B cell (primary cell): ENCODE data around the gene POU3F3. TPM values are rescaled to one million over a fixed set of nuclear protein-coding genes. Genes with fewer than 3 reads are reported as not detected.

Experiments used
- ATAC-seq: fragments of 200-7000 bp; cut with Tn5 transposase; one replicate; pipeline ENCODE4 v1.10.0; 2021; ENCODE audit warnings: low read depth, mild to moderate bottlenecking, moderate number of reproducible peaks, moderate library complexity
- CTCF ChIA-PET: fragments of 350-600 bp; sonication (Branson Sonifier 250); formaldehyde crosslinking; loops from one replicate; lab custom pipeline; 2021; ENCODE audit warnings: antibody characterized with exemption, inconsistent platforms; lab: Charles Lee
- POLR2A ChIA-PET: fragments of 350-600 bp; sonication (Branson Sonifier 250); formaldehyde crosslinking; loops from one replicate; lab custom pipeline; 2021; ENCODE audit warnings: antibody characterized with exemption; lab: Charles Lee
- DNase-seq: peaks from one replicate; pipeline ENCODE4 v3.0.0; 2013
- H2AFZ ChIP-seq: 2 replicates; pipeline ENCODE4 v1.6.1; 2012; ENCODE audit warnings: mild to moderate bottlenecking, low read depth, low read length; ENCODE audit not compliant: insufficient read depth, poor library complexity, severe bottlenecking
- H3K27ac ChIP-seq, 2 donors: 1 replicate in 1 of 2; 2 replicates in 1 of 2; pipeline ENCODE4 v1.5.1; 2012 to 2013; ENCODE audit warnings: low read length in 2 of 2, mild to moderate bottlenecking in 2 of 2, moderate library complexity in 1 of 2
- H3K27me3 ChIP-seq, 4 experiments: fragments of 200-600 bp in 1 of 4; sonication (generic) in 1 of 4; replicated peaks in 1 of 4; 1 replicate in 2 of 4; 2 replicates in 2 of 4; pipeline versions ENCODE4 v1.6.1 to v1.7.0; 2013 to 2016; ENCODE audit warnings: low read length in 3 of 4, mild to moderate bottlenecking in 2 of 4, mixed read lengths in 1 of 4, moderate library complexity in 1 of 4; ENCODE audit not compliant: insufficient read depth in 4 of 4, control insufficient read depth in 3 of 4; ENCODE audit errors: control extremely low read depth in 1 of 4
- H3K36me3 ChIP-seq, 2 experiments: replicated peaks in 1 of 2; 1 replicate in 1 of 2; 2 replicates in 1 of 2; pipeline versions ENCODE4 v1.6.1 to v1.7.1; 2013; ENCODE audit warnings: low read length in 1 of 2; ENCODE audit not compliant: insufficient read depth in 2 of 2, control insufficient read depth in 1 of 2; ENCODE audit errors: control extremely low read depth in 1 of 2, extremely low read depth in 1 of 2
- H3K4me1 ChIP-seq, 2 donors: fragments of 200-600 bp in 1 of 2; sonication (generic) in 1 of 2; 1 replicate in 1 of 2; 2 replicates in 1 of 2; pipeline versions ENCODE4 v1.5.1 to v1.6.1; 2013 to 2017; ENCODE audit warnings: low read length in 2 of 2; ENCODE audit not compliant: control insufficient read depth in 2 of 2, insufficient read depth in 2 of 2
- H3K4me2 ChIP-seq: replicated peaks from 2 replicates; pipeline ENCODE3; 2012; ENCODE audit warnings: mild to moderate bottlenecking, low read depth, low read length; ENCODE audit not compliant: poor library complexity, severe bottlenecking
- H3K4me3 ChIP-seq, 5 experiments: fragments of 200-600 bp in 1 of 5; sonication (generic) in 1 of 5; 1 replicate in 3 of 5; 2 replicates in 2 of 5; pipeline versions ENCODE4 v1.5.1 to v1.7.0; 2011 to 2016; ENCODE audit warnings: low read length in 4 of 5, mild to moderate bottlenecking in 4 of 5, low read depth in 2 of 5, control low read depth in 1 of 5, moderate library complexity in 1 of 5; ENCODE audit not compliant: insufficient read depth in 1 of 5; ENCODE audit errors: control extremely low read depth in 1 of 5, extremely low read depth in 1 of 5
- H3K79me2 ChIP-seq: fragments of 200-600 bp; sonication (generic); one replicate; pipeline ENCODE4 v1.6.0; 2016; ENCODE audit warnings: low read length; ENCODE audit not compliant: control insufficient read depth, insufficient read depth
- H3K9ac ChIP-seq: fragments of 200-600 bp; sonication (generic); 2 replicates; pipeline ENCODE4 v1.6.1; 2017; ENCODE audit warnings: mild to moderate bottlenecking, low read length, moderate library complexity
- H3K9me3 ChIP-seq, 3 donors: one replicate each; pipeline versions ENCODE4 v1.6.1 to v1.7.1; 2013; ENCODE audit warnings: low read length in 2 of 3; ENCODE audit not compliant: control insufficient read depth in 2 of 3, insufficient read depth in 1 of 3; ENCODE audit errors: control extremely low read depth in 1 of 3
- H4K20me1 ChIP-seq: 2 replicates; pipeline ENCODE4 v1.6.0; 2012; ENCODE audit warnings: mild to moderate bottlenecking, low read length; ENCODE audit not compliant: insufficient read depth, control insufficient read depth, poor library complexity, severe bottlenecking
- H3K27ac Mint-ChIP-seq: one replicate; pipeline ENCODE4 v1.8.0; 2021; ENCODE audit warnings: mixed read lengths
- H3K27me3 Mint-ChIP-seq: one replicate; pipeline ENCODE4 v1.8.0; 2021; ENCODE audit warnings: mixed read lengths
- H3K4me1 Mint-ChIP-seq: one replicate; pipeline ENCODE4 v1.8.0; 2021; ENCODE audit warnings: mixed read lengths
- H3K4me3 Mint-ChIP-seq: one replicate; pipeline ENCODE4 v1.8.0; 2021; ENCODE audit warnings: mixed read lengths
- H3K9me3 Mint-ChIP-seq: one replicate; pipeline ENCODE4 v1.8.0; 2022; ENCODE audit warnings: mixed read lengths; ENCODE audit not compliant: insufficient read depth
- EZH2 ChIP-seq: IDR thresholded peaks from 2 replicates; pipeline ENCODE4 v1.6.1; 2012; ENCODE audit warnings: borderline replicate concordance, low read depth, mild to moderate bottlenecking, moderate library complexity, low read length; ENCODE audit not compliant: insufficient read depth, poor library complexity, severe bottlenecking
- WGBS: methylation state at CpG from one replicate; pipeline ENCODE4 v1.1.5; 2013; ENCODE audit warnings: missing lambda C conversion rate; ENCODE audit not compliant: insufficient coverage; 5-methylcytosine and 5-hydroxymethylcytosine counted together
- intact Hi-C: fragments of 100-400 bp; cut with micrococcal nuclease; formaldehyde crosslinking; loops from one replicate; pipeline ENCODE4 v1.10.0; 2022
- polyA plus RNA-seq: library from polyadenylated mRNA; depleted of rRNA; stranded (reverse); fragments of >200 nt; gene quantifications from 2 replicates; pipeline ENCODE4 v1.2.3, GENCODE V29; 2012
- total RNA-seq, 2 donors: library from RNA; stranded (reverse); fragments of 120-200 nt in 1 of 2; gene quantifications; 1 replicate in 1 of 2; 2 replicates in 1 of 2; pipeline versions ENCODE4 v1.2.3 to v1.2.4, GENCODE V29; 2013 to 2022
- TF ChIP-seq, protein P1 (sequence below): fragments of 200-600 bp; IDR thresholded peaks from one replicate; pipeline ENCODE4 v1.8.0; 2022; ENCODE audit warnings: antibody characterized with exemption, mild to moderate bottlenecking

Gene POU3F3
- total and polyA plus RNA-seq, 2 donors (not counting 1 experiment from before 2014, with no cell fraction given), result 0.03 to 0.12 TPM

DNA sequence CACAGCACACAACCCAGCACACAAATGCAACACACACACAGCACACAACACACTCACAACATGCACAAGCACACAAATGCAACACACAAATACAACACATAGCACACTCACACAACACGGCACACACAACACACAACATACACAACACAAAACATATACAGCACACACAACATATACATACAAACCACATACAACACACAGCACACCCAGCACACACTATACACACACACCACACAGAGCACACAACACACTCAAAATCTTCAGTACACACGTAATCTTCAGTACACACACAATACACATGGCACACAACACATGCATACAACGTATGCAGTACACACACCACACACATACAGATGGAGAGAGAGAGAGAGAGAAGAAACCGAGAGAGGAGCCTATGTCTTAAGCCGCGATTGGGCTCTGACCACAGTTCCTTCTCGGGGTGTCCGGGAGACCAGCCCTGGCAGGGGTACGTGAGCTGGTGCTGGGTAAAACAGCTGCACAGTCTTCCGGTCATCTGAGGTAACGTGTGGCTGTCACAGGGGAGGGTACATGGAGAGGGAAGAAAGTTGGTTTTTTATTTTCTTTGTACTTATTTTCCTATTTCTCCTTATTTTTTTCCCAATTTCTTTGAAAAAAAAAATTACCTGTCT is 25.1 kb downstream of the POU3F3 start:
- peaks cover 0 to 15% (median 4%) of the 10 kb centered on the region in 4 experiments for H3K27me3 ChIP-seq
- ChIA-PET POLR2A (no interaction called here), CTCF (interaction anchor here (0.6 kb wide), 1 partner anchor 236 kb away, joined by 3 read pairs; no protein-coding TSS in a partner anchor)
- no peak overlapping the region for H3K4me3 ChIP-seq
- Mint-ChIP-seq H3K27ac (no peak overlapping the region), H3K27me3 (peaks cover 32% of the 10 kb centered on the region), H3K4me1 (no peaks in the 10 kb centered on the region), H3K4me3 (no peak overlapping the region), H3K9me3 (no peaks in the 10 kb centered on the region)
- no peaks in the 10 kb centered on the region for H4K20me1 ChIP-seq
- TF ChIP-seq EZH2, result no peak
- TF ChIP-seq, protein P1, sequence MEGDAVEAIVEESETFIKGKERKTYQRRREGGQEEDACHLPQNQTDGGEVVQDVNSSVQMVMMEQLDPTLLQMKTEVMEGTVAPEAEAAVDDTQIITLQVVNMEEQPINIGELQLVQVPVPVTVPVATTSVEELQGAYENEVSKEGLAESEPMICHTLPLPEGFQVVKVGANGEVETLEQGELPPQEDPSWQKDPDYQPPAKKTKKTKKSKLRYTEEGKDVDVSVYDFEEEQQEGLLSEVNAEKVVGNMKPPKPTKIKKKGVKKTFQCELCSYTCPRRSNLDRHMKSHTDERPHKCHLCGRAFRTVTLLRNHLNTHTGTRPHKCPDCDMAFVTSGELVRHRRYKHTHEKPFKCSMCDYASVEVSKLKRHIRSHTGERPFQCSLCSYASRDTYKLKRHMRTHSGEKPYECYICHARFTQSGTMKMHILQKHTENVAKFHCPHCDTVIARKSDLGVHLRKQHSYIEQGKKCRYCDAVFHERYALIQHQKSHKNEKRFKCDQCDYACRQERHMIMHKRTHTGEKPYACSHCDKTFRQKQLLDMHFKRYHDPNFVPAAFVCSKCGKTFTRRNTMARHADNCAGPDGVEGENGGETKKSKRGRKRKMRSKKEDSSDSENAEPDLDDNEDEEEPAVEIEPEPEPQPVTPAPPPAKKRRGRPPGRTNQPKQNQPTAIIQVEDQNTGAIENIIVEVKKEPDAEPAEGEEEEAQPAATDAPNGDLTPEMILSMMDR, result no peak
- intact Hi-C loops, result no loop called here
- no peaks in the 10 kb centered on the region for H3K4me1 ChIP-seq
- ATAC-seq (no peak), DNase-seq (no peak)
- H3K4me2 ChIP-seq, result no peak overlapping the region
- H3K27ac ChIP-seq, result no peak overlapping the region
- H2AFZ ChIP-seq, result no peak overlapping the region
- no peaks in the 10 kb centered on the region for H3K9me3 ChIP-seq
- no peaks in the 10 kb centered on the region for H3K79me2 ChIP-seq
- H3K36me3 ChIP-seq, result no peaks in the 10 kb centered on the region
- H3K9ac ChIP-seq, result no peak overlapping the region
- WGBS, result 89% methylated on average over 6 of the region's 11 CpGs

DNA sequence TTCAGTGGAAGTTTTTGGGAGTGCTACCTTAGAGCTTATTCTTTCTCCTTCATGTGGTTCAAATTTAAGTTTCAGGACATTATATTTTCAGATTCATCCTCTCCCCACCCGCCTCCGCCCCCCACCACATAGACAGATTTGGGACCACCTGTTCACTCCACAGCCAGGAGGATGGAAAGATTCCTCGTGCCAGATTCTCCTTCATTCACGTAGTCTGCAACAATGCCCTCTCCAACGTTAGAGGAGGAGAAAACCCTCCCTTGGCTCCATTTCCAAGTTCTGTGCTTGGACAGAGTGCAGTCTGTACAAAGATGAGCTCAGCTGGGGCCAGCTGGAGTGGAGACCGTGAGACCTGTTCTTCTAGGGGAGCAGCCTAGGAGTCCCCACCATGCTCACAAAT is 26.2 kb downstream of the POU3F3 start:
- peaks cover 0 to 15% (median 4%) of the 10 kb centered on the region in 4 experiments for H3K27me3 ChIP-seq
- ChIA-PET CTCF (no interaction called here), POLR2A (no interaction called here)
- H3K4me3 ChIP-seq, result no peak overlapping the region
- Mint-ChIP-seq H3K9me3 (no peaks in the 10 kb centered on the region), H3K27me3 (peaks cover 33% of the 10 kb centered on the region), H3K4me1 (no peaks in the 10 kb centered on the region), H3K4me3 (no peak overlapping the region), H3K27ac (no peak overlapping the region)
- no peaks in the 10 kb centered on the region for H3K4me1 ChIP-seq
- no peak overlapping the region for H3K4me2 ChIP-seq
- no peaks in the 10 kb centered on the region for H4K20me1 ChIP-seq
- no peak for DNase-seq
- H2AFZ ChIP-seq, result no peak overlapping the region
- no peaks in the 10 kb centered on the region for H3K9me3 ChIP-seq
- H3K27ac ChIP-seq, result no peak overlapping the region
- H3K36me3 ChIP-seq, result no peaks in the 10 kb centered on the region
- ATAC-seq, result no peak
- intact Hi-C loops, result no loop called here
- 91% methylated on average over 6 of the region's 6 CpGs for WGBS
- no peaks in the 10 kb centered on the region for H3K79me2 ChIP-seq
- no peak overlapping the region for H3K9ac ChIP-seq
- TF ChIP-seq, protein P1, result no peak
- TF ChIP-seq EZH2, result no peak
